ENCODE measurements around the gene SULF2.
A peak's percentile ranks its signal among the peaks of the same experiment; 100 is the strongest.
"Not testable (repeated sequence)": the region's sequence is repeated elsewhere in the genome, so short reads cannot be mapped to it uniquely, and the experiment has no call there.

SULF2 gene

DNA sequence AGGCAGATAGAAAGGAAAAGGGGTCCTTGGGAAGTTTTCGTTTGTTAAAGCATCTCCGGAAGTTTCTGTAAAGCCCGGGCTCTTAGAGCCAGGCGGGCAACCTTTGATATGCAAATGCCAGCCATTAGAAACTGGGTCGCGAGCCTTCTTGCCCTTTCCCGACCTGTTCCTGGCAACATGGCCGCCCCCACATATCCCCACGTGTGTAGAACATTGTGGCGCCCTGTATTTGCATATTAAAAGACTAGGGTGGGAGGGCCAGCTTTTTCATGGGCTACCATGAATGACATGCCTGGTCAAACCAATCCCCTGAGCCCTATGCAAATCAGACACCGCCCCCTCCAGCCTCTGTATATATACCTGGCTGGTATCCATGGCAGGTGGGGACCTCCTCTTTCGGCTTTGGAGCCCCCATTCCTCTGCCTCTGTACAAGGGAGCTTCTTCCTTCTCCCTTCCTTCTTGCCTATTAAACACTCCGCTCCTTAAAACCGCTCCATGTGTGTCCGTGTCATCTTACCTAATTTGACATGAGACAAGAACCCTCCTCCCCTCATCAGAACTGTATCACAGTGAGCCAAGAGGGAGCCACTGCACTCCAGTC lies 19.0 kb upstream of the SULF2 start:
- DNase-seq: not testable (repeated sequence)

DNA sequence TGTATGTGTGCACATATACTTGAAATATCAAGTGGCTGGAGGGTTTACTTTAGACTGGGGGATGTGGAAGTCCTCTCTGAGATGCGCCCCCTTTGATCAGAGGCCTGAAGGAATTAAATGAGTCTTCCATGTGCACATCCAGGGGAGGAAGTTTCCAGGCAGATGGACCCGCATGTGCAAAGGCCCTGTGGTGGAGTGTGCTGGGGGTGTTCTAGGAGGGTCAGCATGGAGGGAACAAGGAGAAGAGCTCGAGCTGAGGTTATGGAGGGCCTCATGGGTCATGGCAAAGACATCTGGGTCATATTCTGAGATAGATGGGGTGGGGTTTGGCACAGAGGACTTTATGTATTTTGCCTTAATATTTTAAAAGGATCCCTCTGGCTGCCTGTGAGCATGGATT lies 17.7 kb upstream of the SULF2 start:
- no peak for DNase-seq

- no peak for DNase-seq
Observed at GRCh38 chr20:47802226-47802920, 17.1 kb upstream of the SULF2 start.

- DNase-seq: no peak
Observed at GRCh38 chr20:47801759-47802158, 16.5 kb upstream of the SULF2 start.

- no peak for DNase-seq
Observed at GRCh38 chr20:47801079-47801478, 15.8 kb upstream of the SULF2 start.

GRCh38 chr20:47800623-47801022 lies 15.3 kb upstream of the SULF2 start:
- DNase-seq: no peak

DNA sequence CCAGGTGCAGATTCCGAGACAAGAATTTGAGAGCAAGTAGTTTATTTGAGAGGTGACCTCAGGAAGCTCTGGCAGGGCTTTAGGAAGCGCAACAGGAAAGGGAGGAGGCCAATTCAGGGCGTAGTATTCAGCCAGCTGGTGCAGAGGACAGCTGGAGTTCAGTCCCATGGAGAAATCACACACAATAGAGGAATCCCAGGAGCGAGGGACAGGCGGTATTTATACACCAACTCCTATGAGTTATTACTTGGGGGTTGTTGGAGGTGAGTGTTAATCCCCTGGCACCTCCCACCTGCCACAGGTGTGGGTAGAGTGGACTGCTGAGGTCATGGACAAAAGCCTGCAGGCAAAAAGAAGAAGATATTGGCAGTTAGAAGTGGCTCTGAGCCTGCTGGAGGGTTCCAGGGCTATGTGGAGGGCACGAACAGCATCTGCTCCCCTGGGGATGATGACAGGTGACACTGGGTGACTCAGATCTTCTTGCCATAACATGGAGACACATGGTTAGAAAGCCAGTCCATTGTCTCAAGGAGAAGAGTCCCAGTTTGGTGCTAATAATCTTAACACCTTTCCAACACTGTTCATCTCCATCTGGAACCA lies 13.9 kb upstream of the SULF2 start:
- no peak for DNase-seq

DNA sequence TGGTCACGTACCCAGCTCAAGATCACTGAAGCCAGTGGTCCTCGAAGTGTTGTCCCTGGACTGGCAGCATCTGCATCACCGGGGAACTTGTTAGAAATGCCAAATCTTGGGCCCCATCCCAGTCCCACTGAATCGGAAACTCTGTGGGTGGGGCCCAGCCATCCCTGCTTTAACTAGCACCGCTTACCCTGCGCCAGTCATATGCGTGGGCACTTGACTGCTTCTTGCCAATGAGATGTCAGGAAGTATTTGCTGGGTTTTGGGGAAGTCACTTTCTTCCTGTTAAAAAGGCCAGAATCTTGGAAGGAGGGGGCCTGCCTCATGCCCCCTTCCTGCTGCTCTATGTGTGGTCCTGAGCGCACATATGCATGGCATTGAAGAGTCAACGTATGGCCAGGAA lies 11.7 kb upstream of the SULF2 start:
- no peak for DNase-seq

DNA sequence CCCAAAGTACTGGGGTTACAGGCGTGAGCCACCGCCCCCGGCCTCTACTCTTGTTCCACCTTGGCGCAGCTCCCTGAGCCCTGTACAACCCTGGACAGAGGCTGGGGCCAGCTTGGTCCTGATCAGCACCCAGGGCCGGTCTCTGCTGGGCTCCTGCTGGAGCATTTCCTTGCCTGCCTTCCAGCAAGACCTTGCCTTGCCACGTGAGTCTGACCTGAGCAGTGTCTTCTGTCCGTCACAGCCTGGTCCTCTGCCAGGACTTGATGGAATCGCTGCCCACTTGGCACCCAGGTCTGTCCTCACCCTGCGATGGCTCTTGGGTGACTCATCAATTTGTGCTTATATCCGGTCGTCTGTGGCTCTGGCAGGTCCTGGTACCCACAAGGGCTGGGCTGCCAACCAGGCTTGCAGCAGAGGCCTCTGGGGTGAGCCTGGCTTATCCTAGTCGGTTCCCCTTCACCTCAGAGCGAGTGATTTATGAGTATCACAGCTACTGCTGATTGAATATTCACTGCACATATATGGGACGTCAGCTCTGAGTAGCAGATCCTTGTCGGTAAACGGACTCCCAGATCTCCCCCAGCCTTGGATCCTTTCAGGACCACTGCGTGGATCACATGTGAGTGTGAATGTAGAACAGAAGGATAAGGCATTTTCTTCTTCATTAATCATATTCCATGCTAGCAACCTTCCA lies 10.1 kb upstream of the SULF2 start:
- no peak for DNase-seq

DNA sequence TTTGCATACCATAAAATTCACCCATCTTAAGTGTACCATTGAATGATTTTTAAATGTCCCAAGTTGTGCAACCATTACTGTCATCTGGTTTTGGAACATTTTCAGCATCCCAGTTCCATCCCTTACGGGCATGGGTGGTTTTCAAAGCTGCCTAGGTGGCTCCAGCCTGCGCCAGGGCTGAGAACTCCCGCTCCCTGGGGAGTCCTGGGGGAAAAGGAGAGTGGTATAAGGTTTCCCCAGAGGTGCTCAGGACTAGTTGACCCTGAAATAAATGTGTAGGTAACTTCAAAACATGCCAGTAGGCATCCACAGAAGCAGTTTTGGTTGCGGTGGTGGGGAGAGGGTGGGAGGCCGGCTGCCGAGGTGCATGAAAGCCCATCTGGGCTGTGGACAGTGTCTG lies 9.0 kb upstream of the SULF2 start:
- DNase-seq: not testable (repeated sequence)

GRCh38 chr20:47792021-47792618 lies 6.8 kb upstream of the SULF2 start:
- DNase-seq: no peak

GRCh38 chr20:47791084-47791599 lies 5.9 kb upstream of the SULF2 start:
- no peak for DNase-seq

- DNase-seq: no peak
Observed at GRCh38 chr20:47790580-47790965, 5.3 kb upstream of the SULF2 start.

GRCh38 chr20:47789764-47790579 lies 4.7 kb upstream of the SULF2 start:
- no peak for DNase-seq

- no peak for DNase-seq
Observed at GRCh38 chr20:47789081-47789763, 3.9 kb upstream of the SULF2 start.

GRCh38 chr20:47788741-47789080 lies 3.4 kb upstream of the SULF2 start:
- DNase-seq: no peak

DNA sequence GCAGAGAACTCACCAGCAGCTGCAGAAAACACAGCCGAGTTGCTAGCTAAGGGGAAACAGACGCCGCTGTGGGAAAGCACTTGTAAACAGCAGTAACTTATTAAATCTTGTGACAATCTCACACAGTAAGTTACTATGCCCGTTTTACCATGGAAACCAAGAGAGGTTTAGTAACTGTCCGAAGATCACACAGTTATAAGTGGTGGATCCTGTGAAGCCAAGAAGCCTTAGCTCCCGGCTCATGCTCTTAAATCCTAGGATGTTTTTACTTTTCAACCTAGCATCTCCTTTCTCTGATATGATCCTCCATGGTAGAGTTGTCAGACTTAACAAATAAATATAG lies 1.5 kb upstream of the SULF2 start:
- DNase-seq: no peak

GRCh38 chr20:47785854-47786764 lies 828 bp upstream of the SULF2 start:
- peak; percentile 78 for DNase-seq

GRCh38 chr20:47784599-47785310 lies 526 bp downstream of the SULF2 start:
- DNase-seq: no peak
